Adrenal gland (tissue), 5 donors: ENCODE measurements around the gene KAZALD1.

Experiments
- POLR2A ChIP-seq, 2 donors: fragments of 450-650 bp; IDR thresholded peaks; one replicate each; pipeline ENCODE4 v1.6.1; 2017; ENCODE audit warnings: antibody characterized with exemption in 2 of 2, mild to moderate bottlenecking in 2 of 2, moderate library complexity in 1 of 2
- TF ChIP-seq, protein P1 (sequence below), 6 experiments: fragments of 450-650 bp in 4 of 6; fragments of 200-600 bp in 2 of 6; sonication (generic) in 1 of 6; IDR thresholded peaks; 1 replicate in 5 of 6; 2 replicates in 1 of 6; pipeline versions ENCODE4 v1.5.1 to v1.8.0; 2016 to 2021; ENCODE audit warnings: antibody characterized with exemption in 6 of 6, mild to moderate bottlenecking in 2 of 6, moderate library complexity in 1 of 6
- donor health status: DM: no; HTN: no; CAD: no.

DNA sequence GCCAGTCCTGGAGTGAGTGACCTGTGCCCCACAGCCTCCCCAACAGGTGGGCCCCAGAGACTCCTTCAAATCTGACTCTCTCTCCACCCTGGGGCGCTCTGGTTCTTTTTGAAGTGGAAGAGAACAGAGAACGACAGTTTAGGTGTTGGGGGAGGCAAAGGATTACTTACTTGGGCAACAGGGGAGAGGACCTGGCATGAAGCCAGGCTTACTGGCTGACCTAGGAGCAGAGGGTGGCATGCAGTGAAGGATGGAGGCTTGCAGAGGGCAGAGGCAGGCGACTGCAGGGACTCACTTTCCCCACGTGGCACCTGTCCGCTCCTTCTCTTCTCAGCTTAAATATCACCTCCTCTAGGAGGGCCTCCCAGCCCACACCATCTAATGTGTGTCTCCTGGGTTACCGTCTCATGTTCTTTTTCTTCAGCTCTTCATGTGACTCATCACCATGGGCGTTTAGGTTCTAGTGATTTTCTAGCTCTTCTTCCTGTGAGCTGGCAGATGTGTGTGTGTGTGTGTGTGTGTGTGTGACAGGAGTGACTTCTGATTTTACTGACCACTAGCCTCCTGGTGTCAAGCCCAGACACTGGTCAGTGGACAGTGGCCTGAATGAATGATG is 46.7 kb upstream of the KAZALD1 start:
- TF ChIP-seq, protein P1, sequence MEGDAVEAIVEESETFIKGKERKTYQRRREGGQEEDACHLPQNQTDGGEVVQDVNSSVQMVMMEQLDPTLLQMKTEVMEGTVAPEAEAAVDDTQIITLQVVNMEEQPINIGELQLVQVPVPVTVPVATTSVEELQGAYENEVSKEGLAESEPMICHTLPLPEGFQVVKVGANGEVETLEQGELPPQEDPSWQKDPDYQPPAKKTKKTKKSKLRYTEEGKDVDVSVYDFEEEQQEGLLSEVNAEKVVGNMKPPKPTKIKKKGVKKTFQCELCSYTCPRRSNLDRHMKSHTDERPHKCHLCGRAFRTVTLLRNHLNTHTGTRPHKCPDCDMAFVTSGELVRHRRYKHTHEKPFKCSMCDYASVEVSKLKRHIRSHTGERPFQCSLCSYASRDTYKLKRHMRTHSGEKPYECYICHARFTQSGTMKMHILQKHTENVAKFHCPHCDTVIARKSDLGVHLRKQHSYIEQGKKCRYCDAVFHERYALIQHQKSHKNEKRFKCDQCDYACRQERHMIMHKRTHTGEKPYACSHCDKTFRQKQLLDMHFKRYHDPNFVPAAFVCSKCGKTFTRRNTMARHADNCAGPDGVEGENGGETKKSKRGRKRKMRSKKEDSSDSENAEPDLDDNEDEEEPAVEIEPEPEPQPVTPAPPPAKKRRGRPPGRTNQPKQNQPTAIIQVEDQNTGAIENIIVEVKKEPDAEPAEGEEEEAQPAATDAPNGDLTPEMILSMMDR (IDR thresholded peaks at IDR 0.05) = no peak
- TF ChIP-seq POLR2A (IDR thresholded peaks at IDR 0.05) = no peak
